GM12872 (cell line): ENCODE measurements around the gene PCDHA7.

Experiments
- TF ChIP-seq, protein P1 (sequence below): IDR thresholded peaks from 3 replicates; pipeline ENCODE4 v1.5.1; 2011; ENCODE audit warnings: low read depth, mild to moderate bottlenecking, low read length, moderate library complexity; ENCODE audit not compliant: insufficient read depth

PCDHA7 gene

DNA sequence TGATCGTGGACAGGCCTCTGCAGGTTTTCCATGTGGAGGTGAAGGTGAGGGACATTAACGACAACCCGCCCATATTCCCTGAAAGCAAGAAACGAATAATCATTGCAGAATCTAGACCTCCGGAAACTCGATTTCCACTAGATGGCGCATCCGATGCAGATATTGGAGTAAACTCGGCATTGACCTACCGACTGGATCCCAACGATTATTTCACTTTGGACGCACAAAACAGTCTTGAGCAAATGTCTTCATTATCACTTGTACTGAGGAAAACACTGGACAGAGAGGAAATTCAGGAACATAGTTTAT lies 48.5 kb downstream of the PCDHA7 start:
- TF ChIP-seq, protein P1, sequence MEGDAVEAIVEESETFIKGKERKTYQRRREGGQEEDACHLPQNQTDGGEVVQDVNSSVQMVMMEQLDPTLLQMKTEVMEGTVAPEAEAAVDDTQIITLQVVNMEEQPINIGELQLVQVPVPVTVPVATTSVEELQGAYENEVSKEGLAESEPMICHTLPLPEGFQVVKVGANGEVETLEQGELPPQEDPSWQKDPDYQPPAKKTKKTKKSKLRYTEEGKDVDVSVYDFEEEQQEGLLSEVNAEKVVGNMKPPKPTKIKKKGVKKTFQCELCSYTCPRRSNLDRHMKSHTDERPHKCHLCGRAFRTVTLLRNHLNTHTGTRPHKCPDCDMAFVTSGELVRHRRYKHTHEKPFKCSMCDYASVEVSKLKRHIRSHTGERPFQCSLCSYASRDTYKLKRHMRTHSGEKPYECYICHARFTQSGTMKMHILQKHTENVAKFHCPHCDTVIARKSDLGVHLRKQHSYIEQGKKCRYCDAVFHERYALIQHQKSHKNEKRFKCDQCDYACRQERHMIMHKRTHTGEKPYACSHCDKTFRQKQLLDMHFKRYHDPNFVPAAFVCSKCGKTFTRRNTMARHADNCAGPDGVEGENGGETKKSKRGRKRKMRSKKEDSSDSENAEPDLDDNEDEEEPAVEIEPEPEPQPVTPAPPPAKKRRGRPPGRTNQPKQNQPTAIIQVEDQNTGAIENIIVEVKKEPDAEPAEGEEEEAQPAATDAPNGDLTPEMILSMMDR = no peak

- TF ChIP-seq, protein P1 = no peak
These were observed 49.3 kb downstream of the PCDHA7 start for GRCh38 chr5:140883373-140883772.

DNA sequence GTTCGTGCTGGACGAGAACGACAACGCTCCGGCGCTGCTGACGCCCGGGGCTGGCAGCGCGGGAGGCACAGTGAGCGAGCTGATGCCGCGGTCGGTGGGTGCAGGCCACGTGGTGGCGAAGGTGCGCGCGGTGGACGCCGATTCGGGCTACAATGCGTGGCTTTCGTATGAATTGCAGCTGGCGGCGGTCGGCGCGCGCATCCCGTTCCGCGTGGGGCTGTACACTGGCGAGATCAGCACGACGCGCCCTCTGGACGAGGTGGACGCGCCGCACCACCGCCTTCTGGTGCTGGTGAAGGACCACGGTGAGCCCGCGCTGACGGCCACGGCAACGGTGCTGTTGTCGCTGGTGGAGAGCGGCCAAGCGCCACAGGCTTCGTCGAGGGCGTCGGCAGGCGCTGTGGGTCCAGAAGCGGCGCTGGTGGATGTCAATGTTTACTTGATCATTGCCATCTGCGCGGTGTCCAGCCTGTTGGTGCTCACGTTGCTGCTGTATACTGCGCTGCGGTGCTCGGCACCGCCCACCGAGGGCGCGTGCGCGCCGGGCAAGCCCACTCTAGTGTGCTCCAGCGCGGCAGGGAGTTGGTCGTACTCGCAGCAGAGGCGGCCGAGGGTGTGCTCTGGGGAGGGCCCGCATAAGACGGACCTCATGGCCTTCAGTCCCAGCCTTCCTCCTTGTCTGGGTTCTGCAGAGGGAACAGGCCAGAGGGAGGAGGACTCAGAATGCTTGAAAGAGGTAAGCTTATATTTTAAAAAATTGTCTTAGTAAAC lies 50.0 kb downstream of the PCDHA7 start:
- TF ChIP-seq, protein P1 = no peak
